Measurements from ENCODE around the gene DNAH10. TPM values are rescaled to one million over a fixed set of nuclear protein-coding genes. Genes with fewer than 3 reads are reported as not detected.

Gene DNAH10
- total RNA-seq, 1 experiment from 2014 or later, result 0.09 TPM

GRCh38 chr12:123761841-123762714 lies at the start of gene DNAH10 (continued):
- no peak for TF ChIP-seq PRDM15 (CRISPR knock-in tag; IDR thresholded peaks at IDR 0.05)
- TF ChIP-seq, protein P1, sequence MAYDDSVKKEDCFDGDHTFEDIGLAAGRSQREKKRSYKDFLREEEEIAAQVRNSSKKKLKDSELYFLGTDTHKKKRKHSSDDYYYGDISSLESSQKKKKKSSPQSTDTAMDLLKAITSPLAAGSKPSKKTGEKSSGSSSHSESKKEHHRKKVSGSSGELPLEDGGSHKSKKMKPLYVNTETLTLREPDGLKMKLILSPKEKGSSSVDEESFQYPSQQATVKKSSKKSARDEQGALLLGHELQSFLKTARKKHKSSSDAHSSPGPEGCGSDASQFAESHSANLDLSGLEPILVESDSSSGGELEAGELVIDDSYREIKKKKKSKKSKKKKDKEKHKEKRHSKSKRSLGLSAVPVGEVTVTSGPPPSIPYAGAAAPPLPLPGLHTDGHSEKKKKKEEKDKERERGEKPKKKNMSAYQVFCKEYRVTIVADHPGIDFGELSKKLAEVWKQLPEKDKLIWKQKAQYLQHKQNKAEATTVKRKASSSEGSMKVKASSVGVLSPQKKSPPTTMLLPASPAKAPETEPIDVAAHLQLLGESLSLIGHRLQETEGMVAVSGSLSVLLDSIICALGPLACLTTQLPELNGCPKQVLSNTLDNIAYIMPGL (CRISPR knock-in tag; IDR thresholded peaks at IDR 0.05), result peak; percentile 60
- TF ChIP-seq FOXP1 (CRISPR knock-in tag; IDR thresholded peaks at IDR 0.05; ENCODE audit: borderline replicate concordance), result peak; percentile 62; the same call in 1 of the 2 replicates
- TF ChIP-seq STAT6 (CRISPR knock-in tag; conservative IDR thresholded peaks at IDR 0.05; ENCODE audit: low read depth), result no peak
- TF ChIP-seq SMAD4 (CRISPR knock-in tag; IDR thresholded peaks at IDR 0.05), result no peak
- TF ChIP-seq ZNF396 (CRISPR knock-in tag; IDR thresholded peaks at IDR 0.05; ENCODE audit: borderline replicate concordance), result no peak
- TF ChIP-seq, protein P2, sequence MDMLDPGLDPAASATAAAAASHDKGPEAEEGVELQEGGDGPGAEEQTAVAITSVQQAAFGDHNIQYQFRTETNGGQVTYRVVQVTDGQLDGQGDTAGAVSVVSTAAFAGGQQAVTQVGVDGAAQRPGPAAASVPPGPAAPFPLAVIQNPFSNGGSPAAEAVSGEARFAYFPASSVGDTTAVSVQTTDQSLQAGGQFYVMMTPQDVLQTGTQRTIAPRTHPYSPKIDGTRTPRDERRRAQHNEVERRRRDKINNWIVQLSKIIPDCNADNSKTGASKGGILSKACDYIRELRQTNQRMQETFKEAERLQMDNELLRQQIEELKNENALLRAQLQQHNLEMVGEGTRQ (CRISPR knock-in tag; IDR thresholded peaks at IDR 0.05), result no peak
- TF ChIP-seq CREM (CRISPR knock-in tag; IDR thresholded peaks at IDR 0.05), result 0 out of 2 replicates have a peak, but pooled peaks have one; percentile 58
- no peak for TF ChIP-seq GTF2I (CRISPR knock-in tag; conservative IDR thresholded peaks at IDR 0.05)
- TF ChIP-seq SP1 (CRISPR knock-in tag; conservative IDR thresholded peaks at IDR 0.05), result peak; percentile 36
- TF ChIP-seq ATF6 (CRISPR knock-in tag; IDR thresholded peaks at IDR 0.05), result no peak
- no peak for TF ChIP-seq CDX4 (CRISPR knock-in tag; IDR thresholded peaks at IDR 0.05; ENCODE audit: borderline replicate concordance)
- TF ChIP-seq, protein P3, sequence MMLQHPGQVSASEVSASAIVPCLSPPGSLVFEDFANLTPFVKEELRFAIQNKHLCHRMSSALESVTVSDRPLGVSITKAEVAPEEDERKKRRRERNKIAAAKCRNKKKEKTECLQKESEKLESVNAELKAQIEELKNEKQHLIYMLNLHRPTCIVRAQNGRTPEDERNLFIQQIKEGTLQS (CRISPR knock-in tag; conservative IDR thresholded peaks at IDR 0.05), result no peak
- no peak for TF ChIP-seq JAZF1 (CRISPR knock-in tag; IDR thresholded peaks at IDR 0.05)
- TF ChIP-seq CREB1 (CRISPR knock-in tag; IDR thresholded peaks at IDR 0.05), result no peak
- peak; percentile 70; the same call in 1 of the 2 replicates for TF ChIP-seq TEAD1 (CRISPR knock-in tag; IDR thresholded peaks at IDR 0.05)
- TF ChIP-seq NR3C1 (CRISPR knock-in tag; conservative IDR thresholded peaks at IDR 0.05; ENCODE audit: low read depth), result 0 out of 2 replicates have a peak, but pooled peaks have one; percentile 56
- TF ChIP-seq ELF4 (CRISPR knock-in tag; IDR thresholded peaks at IDR 0.05; ENCODE audit: low read depth), result no peak
- TF ChIP-seq ZNF512 (CRISPR knock-in tag; IDR thresholded peaks at IDR 0.05; ENCODE audit: borderline replicate concordance), result no peak
- no peak for TF ChIP-seq ZNF219 (CRISPR knock-in tag; IDR thresholded peaks at IDR 0.05; ENCODE audit: borderline replicate concordance)
